Lower leg skin (tissue), 3 donors: Measurements from ENCODE around the gene PTPRN2.

Experiments used
- CTCF ChIP-seq, 3 donors: fragments of 450-650 bp; IDR thresholded peaks; one replicate each; pipeline ENCODE4 v1.5.1; 2016; ENCODE audit warnings: antibody characterized with exemption in 3 of 3, mild to moderate bottlenecking in 3 of 3, moderate library complexity in 2 of 3
- POLR2A ChIP-seq, 2 donors: fragments of 450-650 bp; IDR thresholded peaks; one replicate each; pipeline ENCODE4 v1.6.1; 2016 to 2017; ENCODE audit warnings: antibody characterized with exemption in 2 of 2, mild to moderate bottlenecking in 1 of 2, moderate library complexity in 1 of 2

DNA sequence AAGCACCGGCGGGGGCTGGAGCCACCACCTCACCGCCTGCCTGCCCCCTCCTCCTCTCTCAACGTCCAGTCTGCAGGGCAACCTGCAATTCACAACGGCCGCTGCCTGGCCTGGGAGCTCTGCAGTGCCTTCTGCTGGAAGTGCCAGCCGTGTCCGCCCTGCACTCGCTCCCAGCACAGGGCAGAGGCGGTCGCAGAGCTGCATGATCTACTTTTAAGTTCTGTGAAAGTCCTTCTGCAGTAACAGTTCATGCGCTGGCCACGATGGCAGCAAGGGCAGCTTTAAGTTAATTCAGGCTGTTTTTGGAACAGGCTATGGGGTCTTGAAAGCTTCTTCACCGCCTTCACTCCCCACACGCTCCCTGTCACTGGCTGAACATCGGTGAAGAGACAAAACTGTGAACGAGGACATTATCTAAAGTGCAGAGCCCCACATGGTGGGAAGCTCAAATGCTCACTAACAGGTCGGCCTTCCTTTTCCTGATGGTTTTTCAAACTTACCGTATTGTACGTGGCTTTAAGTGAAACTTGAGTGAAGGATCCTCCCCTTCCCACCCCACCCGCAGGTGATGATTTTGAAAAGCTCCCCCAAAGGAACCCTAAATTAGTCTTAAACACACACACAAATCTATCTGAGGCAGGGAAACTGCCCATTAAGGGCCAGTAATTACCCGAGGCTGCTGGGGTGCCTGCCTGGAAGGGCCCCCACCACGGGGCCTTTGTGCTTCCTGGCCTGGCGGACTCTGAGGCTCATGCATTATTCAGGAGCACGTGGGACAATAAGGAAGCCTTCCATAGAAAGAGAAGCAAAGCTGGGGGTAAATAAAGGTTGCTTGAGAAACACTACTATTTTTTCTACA is 746.5 kb downstream of the PTPRN2 start:
- TF ChIP-seq CTCF (IDR thresholded peaks at IDR 0.05) (no peak), POLR2A (IDR thresholded peaks at IDR 0.05) (no peak)
